Loucy (cell line): ENCODE data around the gene KBTBD12.
"Not testable (repeated sequence)": the region's sequence is repeated elsewhere in the genome, so short reads cannot be mapped to it uniquely, and the experiment has no call there.

ENCODE experiments used
- EZH2phosphoT487 ChIP-seq: fragments of 200-600 bp; IDR thresholded peaks from 2 replicates; pipeline ENCODE4 v1.6.1; 2018; ENCODE audit warnings: antibody characterized with exemption, mild to moderate bottlenecking, moderate library complexity, borderline replicate concordance
- TF ChIP-seq, protein P1 (sequence below): fragments of 200-600 bp; sonication (generic); conservative IDR thresholded peaks from 2 replicates; pipeline ENCODE4 v1.5.1; 2014; ENCODE audit warnings: mild to moderate bottlenecking, antibody characterized with exemption, low read length

DNA sequence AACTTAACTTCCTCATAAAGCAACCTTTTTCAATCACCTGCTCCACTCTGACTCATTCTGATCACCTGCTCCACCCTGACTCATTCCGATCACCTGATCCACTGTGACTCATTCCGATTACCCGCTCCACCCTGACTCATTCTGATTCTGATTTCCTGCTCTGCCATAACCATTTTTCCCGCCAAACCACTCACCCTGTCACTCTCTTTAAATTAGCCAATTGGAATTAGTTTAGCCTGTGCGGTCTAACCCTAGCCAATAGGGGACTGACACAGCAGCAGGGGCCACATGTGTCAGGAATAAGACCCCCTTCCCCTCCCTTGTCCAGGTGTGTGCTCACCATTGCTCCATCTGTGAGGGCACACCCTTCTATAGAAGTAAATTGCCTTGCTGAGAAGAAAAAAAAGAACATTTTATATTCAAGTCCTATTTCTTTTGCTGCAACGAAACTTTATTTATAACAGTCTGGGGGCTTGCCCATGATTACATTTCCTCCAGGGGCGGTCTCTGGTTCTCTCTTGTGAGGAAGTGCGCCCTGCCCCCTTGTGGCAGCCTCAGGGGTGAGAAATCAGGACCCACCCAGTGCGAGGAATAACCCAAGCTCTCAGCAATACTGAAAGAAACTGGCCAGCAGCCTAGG, 24.3 kb upstream of the KBTBD12 start:
- TF ChIP-seq, protein P1, sequence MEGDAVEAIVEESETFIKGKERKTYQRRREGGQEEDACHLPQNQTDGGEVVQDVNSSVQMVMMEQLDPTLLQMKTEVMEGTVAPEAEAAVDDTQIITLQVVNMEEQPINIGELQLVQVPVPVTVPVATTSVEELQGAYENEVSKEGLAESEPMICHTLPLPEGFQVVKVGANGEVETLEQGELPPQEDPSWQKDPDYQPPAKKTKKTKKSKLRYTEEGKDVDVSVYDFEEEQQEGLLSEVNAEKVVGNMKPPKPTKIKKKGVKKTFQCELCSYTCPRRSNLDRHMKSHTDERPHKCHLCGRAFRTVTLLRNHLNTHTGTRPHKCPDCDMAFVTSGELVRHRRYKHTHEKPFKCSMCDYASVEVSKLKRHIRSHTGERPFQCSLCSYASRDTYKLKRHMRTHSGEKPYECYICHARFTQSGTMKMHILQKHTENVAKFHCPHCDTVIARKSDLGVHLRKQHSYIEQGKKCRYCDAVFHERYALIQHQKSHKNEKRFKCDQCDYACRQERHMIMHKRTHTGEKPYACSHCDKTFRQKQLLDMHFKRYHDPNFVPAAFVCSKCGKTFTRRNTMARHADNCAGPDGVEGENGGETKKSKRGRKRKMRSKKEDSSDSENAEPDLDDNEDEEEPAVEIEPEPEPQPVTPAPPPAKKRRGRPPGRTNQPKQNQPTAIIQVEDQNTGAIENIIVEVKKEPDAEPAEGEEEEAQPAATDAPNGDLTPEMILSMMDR: peak; percentile 55
- not testable (repeated sequence) for TF ChIP-seq EZH2phosphoT487
